HG02763 (cell line): ENCODE results near the gene ZNF700.
A peak's percentile ranks its signal among the peaks of the same experiment; 100 is the strongest.
"Not testable (repeated sequence)": the region's sequence is repeated elsewhere in the genome, so short reads cannot be mapped to it uniquely, and the experiment has no call there.

Experiments
- ATAC-seq: cut with Tn5 transposase; IDR thresholded peaks from one replicate; pipeline ENCODE4 v1.9.1; 2021; ENCODE audit warnings: mild to moderate bottlenecking, moderate library complexity; ENCODE audit not compliant: unreplicated experiment

ZNF700 gene

GRCh38 chr19:11938383-11938782 is 13.5 kb downstream of the ZNF700 start:
- ATAC-seq, result not testable (repeated sequence)

- ATAC-seq, result not testable (repeated sequence)
These were observed 16.5 kb downstream of the ZNF700 start for GRCh38 chr19:11941361-11941887.

- no peak for ATAC-seq
These were observed 17.3 kb downstream of the ZNF700 start for GRCh38 chr19:11942008-11942842.

- no peak for ATAC-seq
These were observed 17.9 kb downstream of the ZNF700 start for GRCh38 chr19:11942843-11943108.

GRCh38 chr19:11944656-11945055 is 19.7 kb downstream of the ZNF700 start:
- ATAC-seq, result no peak

- ATAC-seq, result no peak
These were observed 23.7 kb downstream of the ZNF700 start for GRCh38 chr19:11948646-11949045.

GRCh38 chr19:11949201-11949600 is 24.3 kb downstream of the ZNF700 start:
- no peak for ATAC-seq

GRCh38 chr19:11949614-11950080 is 24.7 kb downstream of the ZNF700 start:
- not testable (repeated sequence) for ATAC-seq

GRCh38 chr19:11950312-11950711 is 25.4 kb downstream of the ZNF700 start:
- ATAC-seq, result no peak

- ATAC-seq, result no peak
These were observed 38.9 kb downstream of the ZNF700 start for GRCh38 chr19:11963566-11964355.

GRCh38 chr19:11964496-11964857 is 39.6 kb downstream of the ZNF700 start:
- no peak for ATAC-seq

- ATAC-seq, result peak; percentile 90
These were observed 40.1 kb downstream of the ZNF700 start, which contains the start of gene ZNF763 for GRCh38 chr19:11964858-11965645. ZNF763 (plus strand) TSS chr19:11965040; CDS start chr19:11965209, 169 bp downstream.

GRCh38 chr19:11970174-11970573 is 45.3 kb downstream of the ZNF700 start:
- no peak for ATAC-seq

- no peak for ATAC-seq
These were observed 46.1 kb downstream of the ZNF700 start for GRCh38 chr19:11971041-11971440.

GRCh38 chr19:11973019-11973810 is 48.3 kb downstream of the ZNF700 start:
- no peak for ATAC-seq

GRCh38 chr19:11978492-11979100 is 53.7 kb downstream of the ZNF700 start:
- no peak for ATAC-seq

GRCh38 chr19:11979527-11979926 is 54.6 kb downstream of the ZNF700 start:
- no peak for ATAC-seq

- no peak for ATAC-seq
These were observed 57.6 kb downstream of the ZNF700 start for GRCh38 chr19:11982526-11982925.

GRCh38 chr19:11984986-11985385 is 60.1 kb downstream of the ZNF700 start:
- ATAC-seq, result no peak

GRCh38 chr19:11986754-11987153 is 61.8 kb downstream of the ZNF700 start:
- no peak for ATAC-seq
